Measurements from ENCODE around the gene ELOVL6. TPM values are rescaled to one million over a fixed set of nuclear protein-coding genes. Genes with fewer than 3 reads are reported as not detected.
"Not testable (repeated sequence)": the region's sequence is repeated elsewhere in the genome, so short reads cannot be mapped to it uniquely, and the experiment has no call there.

The ELOVL6 gene
- 8.9 and 16.5 TPM in 2 replicates for total RNA-seq

GRCh38 chr4:110198435-110199416 is at the start of gene ELOVL6:
TSS of gene ELOVL6 (minus strand) at chr4:110198615. CDS start at chr4:110198335, 280 bp downstream.
- no peak for DNase-seq (ENCODE audit: extremely low read depth, low read depth, low spot score)

DNA sequence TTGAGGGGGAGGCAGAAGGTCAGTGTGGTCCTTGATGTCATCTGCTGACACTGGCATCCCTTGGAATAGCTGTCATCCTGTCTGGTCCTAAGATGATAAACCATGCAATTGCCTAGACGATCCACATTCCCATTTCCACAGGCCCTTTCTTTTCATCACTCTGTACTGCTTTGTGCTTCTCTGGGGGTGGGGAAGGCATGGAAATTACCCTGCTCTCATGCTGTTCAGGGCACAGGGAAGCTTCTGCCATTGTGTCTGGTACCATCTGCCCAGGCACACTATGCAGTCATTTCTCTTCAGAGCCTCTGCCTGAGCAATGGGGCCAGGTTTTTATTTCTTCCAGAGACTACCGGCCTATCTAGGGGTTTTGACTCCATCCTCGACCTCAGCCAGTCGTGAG is 49.7 kb upstream of the ELOVL6 start:
- no peak for DNase-seq (ENCODE audit: extremely low read depth, low read depth, low spot score)

DNA sequence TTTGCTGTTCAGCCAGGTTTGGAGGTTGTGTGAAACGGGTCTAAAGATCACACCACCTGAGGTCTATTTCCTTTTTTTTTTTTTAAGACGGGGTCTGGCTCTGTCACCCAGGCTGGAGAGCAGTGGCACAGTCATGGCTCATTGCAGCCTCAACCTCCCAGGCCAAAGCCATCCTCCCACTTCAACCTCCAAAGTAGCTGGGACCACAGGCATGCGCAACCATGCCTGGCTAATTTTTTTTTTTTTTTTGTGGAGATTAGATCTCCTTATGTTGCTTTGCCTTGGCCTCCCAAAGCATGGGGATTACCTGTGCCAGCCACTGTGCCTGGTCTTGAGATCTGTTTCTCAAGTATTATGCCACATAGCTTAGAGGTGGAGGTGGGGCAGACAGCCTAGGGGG is 49.2 kb upstream of the ELOVL6 start:
- DNase-seq (ENCODE audit: extremely low read depth, low read depth, low spot score): no peak

DNA sequence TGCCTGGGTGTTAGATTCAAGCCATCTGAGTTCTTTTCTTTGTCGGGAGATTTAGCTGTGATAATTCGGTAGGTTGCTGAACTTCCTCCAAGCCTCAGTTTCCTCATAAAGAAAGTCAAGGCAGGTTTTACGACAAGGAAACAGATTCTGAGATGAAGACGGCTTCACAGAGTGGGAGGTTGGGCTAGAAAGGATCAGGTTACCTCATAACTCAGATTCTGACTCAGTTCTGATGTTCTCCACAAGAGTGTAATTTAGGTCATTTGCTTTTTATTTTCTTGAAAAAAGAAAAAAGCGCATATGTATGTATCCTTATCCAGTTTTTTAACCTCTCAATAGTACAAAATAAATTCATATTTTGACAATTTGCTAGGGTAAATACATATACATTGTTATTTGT is 47.2 kb upstream of the ELOVL6 start:
- no peak for DNase-seq (ENCODE audit: extremely low read depth, low read depth, low spot score)

GRCh38 chr4:110236324-110236723 is 37.9 kb upstream of the ELOVL6 start:
- DNase-seq (ENCODE audit: extremely low read depth, low read depth, low spot score): no peak

DNA sequence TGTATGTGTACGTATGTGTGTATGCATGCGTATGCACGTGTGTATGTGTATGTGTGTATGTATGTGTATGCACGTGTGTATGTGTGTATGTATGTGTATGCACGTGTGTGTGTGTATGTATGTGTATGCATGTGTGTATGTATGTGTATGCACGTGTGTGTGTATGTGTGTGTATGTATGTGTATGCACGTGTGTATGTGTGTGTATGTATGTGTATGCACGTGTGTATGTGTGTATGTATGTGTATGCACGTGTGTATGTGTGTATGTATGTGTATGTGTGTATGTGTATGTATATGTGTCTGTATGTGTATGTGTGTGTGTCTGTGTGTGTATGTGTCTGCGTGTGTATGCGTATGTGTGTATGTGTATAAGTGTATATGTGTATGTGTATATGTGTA is 35.2 kb upstream of the ELOVL6 start:
- not testable (repeated sequence) for DNase-seq (ENCODE audit: extremely low read depth, low read depth, low spot score)

- no peak for DNase-seq (ENCODE audit: extremely low read depth, low read depth, low spot score)
Measured at GRCh38 chr4:110231869-110232268, 33.5 kb upstream of the ELOVL6 start.

DNA sequence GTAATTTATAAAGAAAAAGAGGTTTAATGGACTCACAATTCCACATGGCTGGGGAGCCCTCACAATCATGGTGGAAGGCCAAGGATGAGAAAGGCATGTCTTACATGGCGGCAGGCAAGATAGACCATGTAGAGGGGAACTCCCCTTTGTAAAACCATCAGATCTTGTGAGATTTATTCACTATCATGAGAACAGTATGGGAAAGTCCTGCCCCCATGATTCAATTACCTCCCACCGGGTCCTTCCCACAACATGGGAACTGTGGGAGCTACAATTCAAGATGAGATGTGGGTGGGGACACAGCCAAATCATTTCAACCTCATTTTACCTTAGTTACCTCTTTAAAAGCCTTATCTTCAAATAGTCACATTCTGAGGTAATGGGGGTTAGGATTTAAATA is 30.9 kb upstream of the ELOVL6 start:
- DNase-seq (ENCODE audit: extremely low read depth, low read depth, low spot score): no peak

DNA sequence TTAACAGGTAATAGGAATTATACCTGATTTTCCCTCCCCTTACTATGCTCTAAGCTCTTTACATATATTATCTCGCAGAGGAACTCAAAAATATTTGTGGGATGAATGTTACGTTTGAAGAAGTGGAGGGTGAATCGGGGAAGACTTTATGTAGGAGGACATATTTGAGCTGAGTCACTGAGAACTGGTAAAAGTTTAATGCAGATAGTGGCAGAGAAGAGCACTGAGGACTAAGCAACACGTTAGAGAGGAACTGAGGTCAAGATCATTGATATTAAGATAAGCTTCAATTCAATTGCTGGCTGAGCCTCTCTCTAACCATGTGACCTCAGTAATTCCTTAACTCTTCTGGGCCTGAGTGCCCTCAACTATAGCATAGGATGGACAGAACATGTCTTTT is 26.4 kb upstream of the ELOVL6 start:
- no peak for DNase-seq (ENCODE audit: extremely low read depth, low read depth, low spot score)

DNA sequence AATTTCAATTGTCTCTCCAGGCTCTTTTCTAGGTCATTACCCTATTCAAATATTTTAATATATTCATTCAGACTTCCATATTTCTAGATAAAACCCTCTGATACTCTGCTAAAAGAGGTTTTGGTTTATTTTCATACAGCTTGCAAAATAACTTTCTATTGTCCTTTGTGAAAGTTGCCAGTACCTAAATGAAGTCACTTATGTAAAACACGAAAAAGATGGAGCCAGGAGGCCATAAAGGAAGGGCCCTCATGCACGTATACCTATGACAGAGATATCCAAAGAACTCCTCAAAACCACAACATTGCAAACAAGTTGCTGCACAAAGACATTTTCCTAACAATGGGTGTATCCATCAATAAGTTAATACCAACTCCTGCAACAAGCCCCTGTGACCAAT is 25.7 kb upstream of the ELOVL6 start:
- DNase-seq (ENCODE audit: extremely low read depth, low read depth, low spot score): no peak

- DNase-seq (ENCODE audit: extremely low read depth, low read depth, low spot score): not testable (repeated sequence)
Measured at GRCh38 chr4:110218935-110219334, 20.5 kb upstream of the ELOVL6 start.

GRCh38 chr4:110217181-110217580 is 18.8 kb upstream of the ELOVL6 start:
- DNase-seq (ENCODE audit: extremely low read depth, low read depth, low spot score): not testable (repeated sequence)

DNA sequence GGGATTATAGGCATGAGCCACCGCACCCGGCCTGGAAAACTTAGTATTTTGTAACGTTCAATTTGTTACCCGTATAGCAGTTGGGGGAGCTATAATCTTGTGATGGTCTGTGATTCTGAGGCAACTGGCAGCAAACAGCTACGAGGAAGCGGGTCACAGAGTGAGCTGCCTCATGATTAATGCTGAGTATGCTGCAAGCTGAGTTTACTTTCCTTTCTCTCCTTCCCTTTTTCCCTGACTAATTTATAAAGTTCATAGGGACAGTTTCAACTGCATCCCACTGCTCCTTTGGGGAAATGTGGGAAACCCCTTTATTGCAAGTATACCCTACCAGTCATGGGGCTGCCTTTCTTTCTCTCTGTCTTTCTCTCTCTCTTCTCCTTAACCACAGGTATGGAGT is 17.7 kb upstream of the ELOVL6 start:
- no peak for DNase-seq (ENCODE audit: extremely low read depth, low read depth, low spot score)

- DNase-seq (ENCODE audit: extremely low read depth, low read depth, low spot score): no peak
Measured at GRCh38 chr4:110211770-110212061, 13.3 kb upstream of the ELOVL6 start.

- DNase-seq (ENCODE audit: extremely low read depth, low read depth, low spot score): no peak
Measured at GRCh38 chr4:110211007-110211769, 12.8 kb upstream of the ELOVL6 start.

GRCh38 chr4:110208419-110208818 is 10.0 kb upstream of the ELOVL6 start:
- no peak for DNase-seq (ENCODE audit: extremely low read depth, low read depth, low spot score)

DNA sequence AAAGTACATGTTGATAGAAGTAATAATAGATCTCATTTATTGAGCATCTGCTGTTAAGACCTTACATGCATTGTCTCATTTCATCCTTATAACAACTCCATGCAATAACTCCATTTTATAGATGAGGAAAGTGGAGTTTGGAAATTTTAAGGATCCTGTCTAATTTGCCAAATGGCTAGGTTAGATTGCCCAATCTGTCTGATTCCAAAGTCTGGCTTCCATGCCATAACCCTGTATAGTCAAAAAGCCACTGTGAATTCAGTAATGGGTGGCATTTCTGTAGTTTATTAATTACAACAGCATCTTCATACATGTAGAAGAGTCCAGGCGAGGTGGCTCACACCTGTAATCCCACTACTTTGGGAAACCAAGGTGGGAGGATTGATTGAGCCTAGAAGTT is 8.8 kb upstream of the ELOVL6 start:
- DNase-seq (ENCODE audit: extremely low read depth, low read depth, low spot score): no peak

- no peak for DNase-seq (ENCODE audit: extremely low read depth, low read depth, low spot score)
Measured at GRCh38 chr4:110202024-110202423, 3.6 kb upstream of the ELOVL6 start.

DNA sequence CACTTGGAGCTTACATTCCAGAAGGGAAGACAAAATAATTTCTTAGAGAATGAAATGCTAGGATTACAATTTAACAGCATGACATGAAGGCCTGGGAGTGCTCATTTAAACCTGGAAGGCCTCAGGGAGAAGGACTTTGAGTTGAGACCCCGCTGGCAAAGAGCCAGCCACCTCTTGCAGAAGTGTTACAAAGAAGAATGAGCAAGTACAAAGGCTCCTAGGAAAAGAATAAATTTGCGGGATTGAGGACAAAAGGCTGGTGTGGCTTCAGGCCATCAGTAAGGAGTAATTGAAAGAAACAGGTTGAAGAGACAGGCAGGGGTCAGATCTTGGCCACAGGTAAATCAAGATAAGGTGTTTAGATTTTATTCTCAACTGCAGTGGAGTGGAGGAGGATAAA is 3.1 kb upstream of the ELOVL6 start:
- no peak for DNase-seq (ENCODE audit: extremely low read depth, low read depth, low spot score)

GRCh38 chr4:110200689-110201088 is 2.3 kb upstream of the ELOVL6 start:
- DNase-seq (ENCODE audit: extremely low read depth, low read depth, low spot score): no peak

GRCh38 chr4:110198049-110198434 is 373 bp downstream of the ELOVL6 start:
- DNase-seq (ENCODE audit: extremely low read depth, low read depth, low spot score): no peak

DNA sequence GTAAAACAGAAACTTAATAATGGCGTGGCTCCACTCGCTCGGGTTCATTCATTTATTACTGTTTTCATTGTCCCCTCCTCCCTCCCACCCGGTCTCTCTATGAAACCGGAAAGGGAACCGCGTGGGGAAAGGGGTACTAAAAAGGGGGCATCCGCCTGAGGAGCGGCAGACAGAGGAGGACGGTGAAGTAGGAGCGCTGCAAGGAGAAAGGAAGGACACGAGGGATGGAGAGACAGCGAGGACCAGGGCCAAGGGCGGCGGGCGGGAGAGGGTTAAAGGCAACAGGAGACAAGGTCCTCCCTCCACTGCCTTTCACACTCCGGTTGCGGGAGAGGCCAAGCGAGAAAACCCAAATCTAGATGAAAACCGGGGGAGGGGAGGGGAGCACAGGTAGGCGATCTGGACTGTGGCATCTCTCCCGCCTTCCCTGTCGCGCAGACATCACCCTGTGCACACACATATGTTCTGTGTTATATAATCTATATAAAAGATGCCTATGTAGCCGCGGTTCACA is 829 bp downstream of the ELOVL6 start:
- no peak for DNase-seq (ENCODE audit: extremely low read depth, low read depth, low spot score)
